IMR-90 (cell line): ENCODE results near the gene TMEM163.

Source experiments
- CEBPB ChIP-seq: IDR thresholded peaks from 2 replicates; pipeline ENCODE4 v1.6.1; 2012; ENCODE audit warnings: low read depth, low read length, improper control_type of control experiment
- CTCF ChIP-seq: conservative IDR thresholded peaks from 2 replicates; pipeline ENCODE4 v1.5.1; 2012; ENCODE audit warnings: mild to moderate bottlenecking, low read depth, low read length, improper control_type of control experiment
- POLR2A ChIP-seq: IDR thresholded peaks from 2 replicates; pipeline ENCODE4 v1.6.1; 2012; ENCODE audit warnings: mild to moderate bottlenecking, low read depth, low read length
- RFX5 ChIP-seq: IDR thresholded peaks from 2 replicates; pipeline ENCODE4 v1.8.0; 2012; ENCODE audit warnings: low read depth, mild to moderate bottlenecking, low read length, moderate library complexity
- SMC3 ChIP-seq: fragments of 150-350 bp; IDR thresholded peaks from 2 replicates; pipeline ENCODE4 v1.6.1; 2016; ENCODE audit warnings: low read depth, mild to moderate bottlenecking, antibody characterized with exemption, low read length, moderate library complexity

GRCh38 chr2:134642938-134643337 lies 75.9 kb downstream of the TMEM163 start:
- TF ChIP-seq CTCF (no peak), POLR2A (no peak), CEBPB (no peak), SMC3 (no peak), RFX5 (no peak)
